HG02588 (cell line): ENCODE measurements around the gene C12orf76.
"Not testable (repeated sequence)": the region's sequence is repeated elsewhere in the genome, so short reads cannot be mapped to it uniquely, and the experiment has no call there.

ENCODE experiments used
- ATAC-seq: cut with Tn5 transposase; IDR thresholded peaks from one replicate; pipeline ENCODE4 v1.9.1; 2021; ENCODE audit warnings: mild to moderate bottlenecking, moderate library complexity; ENCODE audit not compliant: unreplicated experiment

C12orf76 gene

GRCh38 chr12:110048242-110049027 is at the start of gene C12orf76:
Gene C12orf76 (minus strand): TSS chr12:110048522. CDS start chr12:110048495, 27 bp downstream.
- ATAC-seq, result peak; percentile 98

- no peak for ATAC-seq
Measured at GRCh38 chr12:110093631-110094311, 45.4 kb upstream of the C12orf76 start.

- ATAC-seq, result no peak
Measured at GRCh38 chr12:110091136-110091711, 42.9 kb upstream of the C12orf76 start.

GRCh38 chr12:110090266-110091135 is 42.2 kb upstream of the C12orf76 start:
- ATAC-seq, result no peak

- ATAC-seq, result no peak
Measured at GRCh38 chr12:110088936-110089335, 40.6 kb upstream of the C12orf76 start.

GRCh38 chr12:110088216-110088615 is 39.9 kb upstream of the C12orf76 start:
- ATAC-seq, result not testable (repeated sequence)

GRCh38 chr12:110084314-110085015 is 36.1 kb upstream of the C12orf76 start:
- no peak for ATAC-seq

- no peak for ATAC-seq
Measured at GRCh38 chr12:110080410-110080809, 32.1 kb upstream of the C12orf76 start.

GRCh38 chr12:110079477-110080400 is 31.4 kb upstream of the C12orf76 start:
- ATAC-seq, result peak; percentile 73

GRCh38 chr12:110077800-110078199 is 29.5 kb upstream of the C12orf76 start:
- ATAC-seq, result no peak

- ATAC-seq, result no peak
Measured at GRCh38 chr12:110075880-110076279, 27.6 kb upstream of the C12orf76 start.

- no peak for ATAC-seq
Measured at GRCh38 chr12:110074089-110074488, 25.8 kb upstream of the C12orf76 start.

- ATAC-seq, result no peak
Measured at GRCh38 chr12:110073049-110073831, 24.9 kb upstream of the C12orf76 start.

GRCh38 chr12:110072636-110073035 is 24.3 kb upstream of the C12orf76 start:
- not testable (repeated sequence) for ATAC-seq

GRCh38 chr12:110071967-110072366 is 23.6 kb upstream of the C12orf76 start:
- ATAC-seq, result no peak

GRCh38 chr12:110071504-110071903 is 23.2 kb upstream of the C12orf76 start:
- ATAC-seq, result no peak

- no peak for ATAC-seq
Measured at GRCh38 chr12:110068654-110069053, 20.3 kb upstream of the C12orf76 start.

- ATAC-seq, result not testable (repeated sequence)
Measured at GRCh38 chr12:110068115-110068514, 19.8 kb upstream of the C12orf76 start.
